Glomerular visceral epithelial cell (primary cell): Measurements from ENCODE around the gene TSGA10IP.

ENCODE experiments used
- DNase-seq: peaks from one replicate; pipeline ENCODE4 v3.0.0-alpha.2; 2016; ENCODE audit errors: extremely low spot score

Gene TSGA10IP

DNA sequence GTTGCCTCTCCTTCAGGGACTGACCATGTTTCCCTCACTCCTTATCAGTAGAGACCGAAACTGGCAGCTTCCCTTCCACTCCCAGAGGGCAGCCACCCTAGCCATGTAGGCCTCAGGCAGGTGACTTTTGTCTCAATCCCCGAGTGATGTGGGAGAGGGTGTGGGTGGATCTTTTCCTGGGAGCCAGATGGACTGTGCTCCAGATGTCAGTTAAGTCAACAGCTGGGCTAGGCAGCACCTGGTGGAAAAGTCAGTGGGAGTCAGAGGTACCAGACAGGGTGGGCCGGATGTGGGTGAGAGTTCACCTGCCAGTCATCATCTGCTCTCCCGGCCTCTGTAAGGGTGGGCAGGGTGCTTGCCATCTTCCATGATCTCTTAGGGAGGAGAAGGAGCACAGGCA lies 58.9 kb downstream of the TSGA10IP start:
- DNase-seq, result no peak

DNA sequence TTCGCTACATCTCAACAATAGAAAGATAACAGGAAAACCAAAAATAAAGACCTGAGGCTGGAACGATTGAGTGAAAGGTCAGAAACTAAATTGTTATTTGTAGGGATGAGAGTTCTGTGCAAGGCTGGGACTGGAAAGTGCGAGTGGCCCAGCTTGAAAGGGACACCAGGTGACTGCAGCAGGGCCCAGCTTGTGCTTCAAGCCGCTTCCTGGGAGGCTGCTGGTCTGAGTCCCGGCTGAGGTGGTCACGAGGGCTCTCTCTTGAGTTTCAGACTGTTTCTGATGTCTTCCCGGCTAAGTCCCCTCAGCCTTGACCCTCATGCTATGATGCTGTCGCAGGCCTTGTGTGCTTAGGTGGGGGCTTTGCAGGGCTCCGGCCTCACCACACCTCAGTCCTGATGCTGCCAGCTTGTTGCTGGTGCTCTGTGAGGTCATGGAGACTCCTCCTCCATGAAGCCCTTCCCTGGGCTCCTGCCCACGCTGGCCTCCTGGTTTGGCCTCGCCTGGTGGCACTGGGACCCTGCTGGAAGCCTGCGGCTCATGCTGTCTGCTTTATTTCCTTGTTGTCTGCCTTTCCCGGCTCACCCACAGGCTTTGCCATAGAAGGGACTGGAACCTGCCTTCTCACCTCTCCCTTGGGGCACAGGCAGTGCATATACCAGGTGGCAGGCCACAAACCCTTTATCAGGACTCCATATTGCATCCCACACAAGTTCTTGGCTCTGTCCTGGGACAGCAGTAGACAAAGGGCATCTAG lies 61.0 kb downstream of the TSGA10IP start:
- DNase-seq, result no peak

DNA sequence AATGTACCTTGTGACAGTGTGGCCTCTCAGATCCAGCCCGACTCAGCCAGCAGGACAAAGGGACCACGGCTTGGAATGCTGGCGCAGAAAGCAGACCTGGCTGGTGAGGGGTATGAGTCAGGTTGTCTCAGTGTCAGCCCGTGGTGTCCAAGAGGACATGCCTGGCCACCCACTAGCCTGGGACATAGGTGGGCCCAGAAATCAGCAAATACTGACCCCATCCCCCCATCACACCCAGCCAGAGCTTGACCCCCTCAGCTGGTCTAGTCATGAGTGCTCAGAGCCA lies 61.6 kb downstream of the TSGA10IP start:
- DNase-seq, result no peak

DNA sequence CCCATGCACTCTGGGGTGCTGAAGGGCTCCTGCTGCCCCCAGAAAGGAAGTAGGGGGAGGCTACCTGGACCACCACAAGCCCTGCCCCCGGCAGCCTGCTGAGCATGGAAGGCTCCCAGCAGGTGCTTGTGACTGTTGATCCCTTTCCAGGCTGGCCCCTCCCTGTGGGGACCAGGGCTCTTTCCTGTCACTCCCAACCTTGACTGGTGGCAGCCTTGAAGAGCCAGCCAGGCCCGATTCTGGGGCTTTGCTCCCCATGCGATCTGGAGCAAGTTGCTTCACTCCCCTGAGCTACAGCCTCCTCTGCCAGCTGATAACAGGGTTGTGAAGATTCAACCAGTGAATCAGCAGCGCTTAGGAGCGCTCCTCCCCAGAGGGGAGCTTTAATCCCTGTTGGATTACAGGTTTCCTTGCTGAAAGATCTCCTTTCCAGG lies 61.9 kb downstream of the TSGA10IP start:
- no peak for DNase-seq

DNA sequence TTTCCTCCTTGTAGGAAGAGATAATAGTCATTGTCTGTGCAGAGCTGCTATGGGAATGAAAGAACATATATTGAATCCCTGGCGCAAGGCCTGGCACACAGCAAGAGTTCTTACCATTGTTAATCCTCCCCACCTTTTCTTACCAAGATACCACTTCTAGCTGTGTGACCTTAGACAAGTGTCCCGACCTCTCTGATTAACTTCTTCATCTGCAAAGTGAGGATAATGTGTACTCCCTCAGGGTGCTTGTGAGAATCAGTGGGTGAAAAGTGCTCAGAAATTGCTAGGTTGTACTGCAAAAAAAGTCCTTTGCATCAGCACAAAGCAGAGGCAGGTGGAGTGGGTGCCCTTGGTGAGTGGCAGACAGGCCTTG lies 62.8 kb downstream of the TSGA10IP start:
- DNase-seq, result no peak

DNA sequence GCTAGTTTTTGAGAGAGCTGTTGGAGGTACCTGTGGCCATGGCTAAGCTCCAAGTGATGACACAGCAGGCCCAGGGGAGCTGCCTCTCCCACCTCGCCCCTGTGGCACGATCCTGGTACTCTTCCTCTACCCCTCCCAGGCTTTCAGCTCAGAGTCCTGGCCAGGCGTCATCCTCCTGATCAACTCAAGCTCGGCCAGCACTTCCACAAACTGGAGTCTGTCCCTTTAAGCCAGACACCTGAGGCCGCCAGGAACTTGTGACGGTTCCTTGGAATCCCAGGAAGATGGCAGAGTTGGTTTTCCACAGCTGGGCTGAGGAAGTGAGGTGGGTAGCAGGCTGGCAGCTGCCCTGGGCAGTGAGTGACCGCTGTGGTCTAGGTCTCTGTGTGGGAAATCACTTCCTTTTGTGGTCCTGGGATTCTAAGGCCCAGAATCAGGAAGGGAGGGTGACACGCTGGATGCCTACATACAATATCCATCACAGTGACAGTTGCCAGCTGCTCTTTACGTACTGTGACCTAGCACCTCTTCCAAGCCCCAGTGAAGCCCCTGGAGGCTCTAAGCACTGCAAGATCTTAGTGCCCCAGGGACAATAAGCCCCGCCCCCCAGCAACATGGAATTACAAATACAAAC lies 63.3 kb downstream of the TSGA10IP start:
- DNase-seq, result peak; percentile 64
